GM21360 (cell line): ENCODE results near the gene ERC1.
"Not testable (repeated sequence)": the region's sequence is repeated elsewhere in the genome, so short reads cannot be mapped to it uniquely, and the experiment has no call there.

Experiments used
- ATAC-seq: cut with Tn5 transposase; IDR thresholded peaks from one replicate; pipeline ENCODE4 v1.9.1; 2021; ENCODE audit warnings: mild to moderate bottlenecking, moderate library complexity; ENCODE audit not compliant: unreplicated experiment

ERC1 gene

DNA sequence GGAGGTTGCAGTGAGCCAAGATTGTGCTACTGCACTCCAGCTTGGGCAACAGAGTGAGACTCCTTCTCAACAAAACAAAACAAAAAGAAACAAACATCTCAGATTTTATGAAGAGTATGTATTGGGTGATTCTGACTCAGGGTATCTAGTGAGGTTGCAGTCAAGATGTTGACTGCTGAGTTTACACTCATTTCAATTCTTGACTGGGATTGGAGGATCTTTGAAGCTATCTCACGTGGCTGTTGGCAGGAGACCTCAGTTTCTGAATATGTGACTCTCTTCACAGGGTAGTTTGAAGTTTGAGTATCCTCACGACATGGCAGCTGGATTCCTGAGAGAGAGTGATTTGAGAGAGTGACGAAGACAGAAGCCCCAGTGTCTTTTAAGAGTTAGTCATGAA, 29.4 kb downstream of the ERC1 start:
- ATAC-seq = no peak

DNA sequence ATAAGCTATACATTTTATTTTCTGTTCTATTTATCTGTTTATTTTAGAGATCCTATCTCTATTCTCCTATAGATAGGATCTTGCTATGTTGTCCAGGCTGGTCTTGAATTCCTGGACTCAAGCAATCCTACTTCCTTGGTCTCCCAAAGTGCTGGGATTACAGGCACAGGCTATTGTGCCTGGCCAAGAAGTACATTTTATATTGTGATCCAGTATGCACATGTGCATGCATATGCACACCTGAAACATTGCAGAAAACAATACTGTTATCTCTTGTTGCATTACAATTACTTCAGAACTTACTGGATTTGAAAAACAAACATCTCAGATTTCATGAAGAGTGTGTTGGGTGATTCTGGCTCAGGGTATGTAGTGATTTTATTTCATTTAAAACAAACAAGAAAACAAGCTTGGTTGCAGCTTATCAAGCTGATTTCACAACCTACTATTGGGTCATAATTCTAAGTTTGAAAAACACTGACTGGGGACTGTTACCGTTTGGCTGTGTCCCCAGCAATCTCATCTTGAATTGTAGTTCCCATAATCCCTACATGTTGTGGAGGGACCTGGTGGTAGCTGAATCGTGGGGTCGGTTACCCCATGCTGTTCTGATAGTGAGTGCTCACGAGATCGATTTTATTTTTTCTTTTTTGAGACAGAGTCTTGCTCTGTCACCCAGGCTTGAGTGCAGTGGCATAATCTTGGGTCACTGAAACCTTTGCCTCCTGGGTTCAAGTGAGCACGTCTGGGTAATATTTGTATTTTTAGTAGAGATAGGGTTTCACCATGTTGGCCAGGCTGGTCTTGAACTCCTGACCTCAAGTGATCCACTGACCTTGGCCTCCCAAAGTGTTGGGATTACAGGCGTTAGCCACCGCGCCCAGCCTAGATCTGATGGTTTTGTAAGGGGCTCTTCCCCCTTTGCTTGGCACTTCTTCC, 31.3 kb downstream of the ERC1 start:
- ATAC-seq = no peak

DNA sequence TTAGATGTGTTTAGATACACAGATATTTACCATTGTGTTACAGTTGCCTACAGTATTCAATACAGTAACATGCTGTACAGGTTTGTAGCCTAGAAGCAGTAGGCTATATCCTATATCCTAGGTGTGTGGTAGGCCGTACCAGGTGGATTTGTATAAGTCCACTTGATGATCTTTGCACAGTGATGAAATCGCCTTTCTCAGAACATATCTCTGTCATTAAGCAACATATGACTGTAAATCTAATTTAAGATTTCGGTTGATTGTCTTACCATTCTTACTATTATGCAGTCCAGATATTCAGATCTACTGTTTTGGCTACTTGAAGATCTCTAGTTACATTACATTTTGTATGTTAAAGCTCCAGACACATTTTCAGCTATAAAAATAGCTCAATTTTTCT, 39.8 kb downstream of the ERC1 start:
- ATAC-seq = no peak

DNA sequence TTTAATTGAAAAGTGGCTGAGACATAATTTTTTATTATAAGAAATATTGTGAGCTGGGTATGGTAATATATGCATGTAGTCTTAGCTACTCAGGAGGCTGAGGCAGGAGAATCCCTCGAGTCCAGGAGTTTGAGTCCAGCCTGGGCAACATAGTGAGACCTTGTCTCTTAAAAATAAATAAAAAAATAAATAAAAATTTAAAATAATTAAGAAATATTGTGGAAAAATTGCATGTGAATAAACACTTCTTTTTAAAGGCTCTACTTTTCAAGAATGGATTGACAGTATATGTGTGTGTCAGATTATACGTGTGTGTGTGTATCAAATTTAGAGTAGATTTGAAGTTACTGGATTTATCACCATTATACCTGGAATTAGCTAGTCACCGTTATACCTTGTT, 43.2 kb downstream of the ERC1 start:
- no peak for ATAC-seq

DNA sequence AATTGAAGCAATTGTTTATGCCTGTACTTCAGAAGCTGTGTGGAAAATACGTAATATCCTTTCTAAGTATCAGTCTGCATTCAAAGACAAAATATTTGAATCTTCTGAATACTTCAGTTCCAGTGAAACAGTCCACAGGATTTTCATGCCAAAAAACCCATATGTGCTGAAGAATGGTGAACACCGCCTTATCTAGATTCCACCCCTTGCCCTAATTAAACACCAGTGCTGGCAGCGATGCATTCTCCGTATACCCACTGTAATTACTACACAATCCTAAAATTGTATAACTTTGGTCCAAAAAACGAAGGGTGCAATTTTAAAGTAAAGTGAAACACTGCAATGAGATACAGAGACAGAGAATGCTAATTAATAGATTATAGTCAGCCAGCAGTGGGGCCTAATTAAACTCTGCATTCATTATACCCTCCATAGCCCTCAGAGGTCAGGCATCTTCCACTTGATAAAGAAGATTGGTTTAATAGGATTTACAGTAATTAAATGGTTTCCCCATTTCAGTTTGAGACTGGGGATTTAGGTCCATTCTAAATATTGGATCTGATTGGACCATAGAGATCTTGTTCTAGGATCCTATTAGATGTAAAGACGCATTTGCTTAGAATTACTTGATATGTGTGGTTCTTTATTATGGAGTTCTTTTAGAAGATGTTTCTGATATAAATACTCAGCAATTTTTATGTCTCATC, 43.9 kb downstream of the ERC1 start:
- ATAC-seq = no peak

DNA sequence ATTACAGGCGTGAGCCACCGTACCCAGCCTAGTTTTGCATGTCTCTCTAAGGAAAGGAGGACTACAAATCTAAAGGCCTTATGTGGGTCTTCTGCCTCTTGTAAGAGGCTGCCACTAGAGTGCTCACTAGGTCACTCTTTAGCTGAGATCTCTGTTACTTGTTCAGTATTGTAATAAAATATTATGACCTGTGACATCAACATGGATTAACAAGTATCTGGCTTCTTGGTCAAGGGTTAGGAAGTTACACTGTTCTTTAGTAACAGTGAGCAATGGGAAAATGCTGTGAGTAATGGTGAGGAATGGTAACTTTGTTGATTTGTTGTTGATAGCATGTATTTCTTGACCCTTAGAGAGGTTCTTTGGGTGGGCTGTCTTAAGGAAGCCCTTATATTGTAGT, 50.5 kb downstream of the ERC1 start:
- no peak for ATAC-seq

DNA sequence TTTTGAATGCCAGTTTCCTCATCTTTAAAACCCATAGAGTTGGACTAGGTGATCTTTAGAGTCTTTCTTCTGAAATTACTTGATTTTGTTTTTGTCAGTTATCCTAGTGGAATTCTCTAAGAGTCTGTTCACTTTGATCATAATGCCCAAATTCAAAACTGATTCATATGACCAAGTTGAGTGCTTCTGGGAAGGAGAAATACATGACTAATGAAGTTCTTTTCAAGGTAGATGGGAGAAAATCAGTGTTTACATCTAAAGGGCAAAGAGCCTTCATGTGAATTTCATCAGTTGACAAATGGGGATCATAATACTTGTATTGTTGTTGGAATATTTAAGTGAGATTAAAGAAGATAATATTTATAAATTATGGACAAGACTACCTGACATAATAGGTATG, 53.2 kb downstream of the ERC1 start:
- no peak for ATAC-seq

DNA sequence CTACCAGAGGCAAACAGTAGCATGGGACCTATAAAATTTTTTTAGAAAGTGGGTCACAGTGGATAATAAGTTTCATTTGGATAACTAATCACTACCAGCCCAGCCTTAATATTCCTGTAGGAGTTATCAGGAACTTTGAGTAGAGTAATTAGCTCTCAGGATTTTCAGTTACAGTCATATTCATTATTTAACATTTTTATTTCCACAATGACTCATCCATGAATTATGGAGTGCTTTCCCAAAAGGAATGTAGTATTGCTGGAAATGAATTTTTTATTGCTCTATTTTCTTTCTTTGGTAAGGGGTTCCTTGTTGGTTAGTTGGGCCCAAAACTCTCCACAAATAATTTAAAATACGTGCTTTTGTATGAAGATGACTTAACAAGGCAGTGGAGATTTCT, 53.7 kb downstream of the ERC1 start:
- ATAC-seq = no peak

DNA sequence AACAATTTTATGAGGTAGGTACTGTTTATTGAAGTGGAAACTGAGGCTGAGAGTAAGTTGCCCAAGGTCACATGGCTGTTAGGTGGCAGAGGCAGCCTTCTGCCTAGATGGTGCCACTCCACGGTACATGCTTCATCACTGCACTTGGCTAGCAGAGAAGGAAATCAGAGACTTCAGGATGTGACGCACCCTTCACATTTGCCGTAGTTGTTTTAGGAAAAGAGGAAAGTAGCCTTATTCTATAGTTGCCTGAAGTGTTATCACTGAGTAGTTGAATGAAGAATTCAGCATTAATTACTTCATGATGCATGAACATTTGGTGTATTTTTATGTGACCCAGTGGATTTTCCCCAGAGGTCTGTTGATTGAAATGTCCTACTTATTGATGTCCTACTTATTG, 55.7 kb downstream of the ERC1 start:
- no peak for ATAC-seq

DNA sequence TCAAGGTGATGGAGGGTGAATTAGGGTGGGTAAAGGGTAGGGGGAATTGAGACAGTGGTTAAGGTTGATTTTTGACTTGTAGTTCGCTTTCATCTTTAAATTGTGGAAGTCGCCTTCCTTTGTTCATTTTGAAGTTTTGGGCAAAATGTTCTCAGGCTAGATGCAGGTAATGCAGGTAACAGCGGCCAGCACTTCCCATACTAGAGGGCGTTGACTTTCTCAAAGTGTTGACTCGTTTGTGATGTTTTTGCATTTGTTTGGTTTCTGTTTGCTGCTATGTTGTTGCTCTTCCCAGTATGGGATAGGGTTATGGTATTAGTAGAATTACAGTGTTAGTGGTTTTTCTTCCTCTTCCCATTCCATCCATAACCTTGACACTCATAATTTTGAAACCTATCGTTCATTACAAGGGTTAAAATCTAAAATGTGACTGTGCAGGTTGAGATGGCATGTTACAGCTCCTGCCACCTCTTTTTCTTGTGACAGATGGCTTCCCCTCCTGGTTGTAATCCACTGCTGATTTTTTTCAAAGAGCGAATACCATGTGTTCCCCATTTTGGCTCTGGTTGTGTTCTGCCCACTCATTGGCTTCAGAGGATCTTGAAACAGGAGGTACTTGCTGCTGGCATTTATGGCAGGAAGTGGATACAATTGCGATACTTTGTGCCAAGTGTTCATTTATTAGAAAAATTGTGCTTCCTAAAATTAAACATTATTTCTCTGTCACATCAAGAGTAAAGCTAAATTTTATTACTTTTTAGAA, 57.1 kb downstream of the ERC1 start:
- no peak for ATAC-seq

DNA sequence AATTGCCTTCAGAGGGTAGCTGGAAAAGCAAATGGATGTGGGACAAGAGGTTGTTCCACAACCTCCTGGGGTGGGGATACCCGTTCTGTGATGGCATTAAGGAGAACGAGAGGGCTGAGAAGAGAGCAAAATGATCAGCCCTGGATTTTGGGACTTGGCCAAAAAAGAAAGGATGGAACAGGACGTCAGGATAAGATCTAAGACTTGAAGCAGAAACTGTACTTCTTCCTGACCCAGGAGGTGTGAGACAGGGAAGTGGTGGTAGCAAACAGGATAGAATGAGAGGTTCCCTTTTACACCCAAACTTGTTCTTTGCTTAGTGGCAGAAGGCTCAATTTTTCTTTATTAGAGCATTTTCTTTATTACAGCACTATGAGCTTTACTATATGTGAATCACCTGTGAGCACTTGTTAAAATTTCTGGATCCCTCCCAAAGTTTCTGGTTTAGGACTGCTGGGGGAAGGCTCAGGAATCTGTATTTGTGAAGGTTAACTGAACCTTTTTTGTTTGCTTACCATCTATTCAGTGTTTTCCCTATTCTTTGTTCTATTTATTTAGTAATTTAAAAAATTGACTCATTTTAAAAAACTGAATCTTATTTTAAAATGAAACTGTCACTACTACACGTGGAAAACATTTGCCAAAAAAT, 59.2 kb downstream of the ERC1 start:
- no peak for ATAC-seq

DNA sequence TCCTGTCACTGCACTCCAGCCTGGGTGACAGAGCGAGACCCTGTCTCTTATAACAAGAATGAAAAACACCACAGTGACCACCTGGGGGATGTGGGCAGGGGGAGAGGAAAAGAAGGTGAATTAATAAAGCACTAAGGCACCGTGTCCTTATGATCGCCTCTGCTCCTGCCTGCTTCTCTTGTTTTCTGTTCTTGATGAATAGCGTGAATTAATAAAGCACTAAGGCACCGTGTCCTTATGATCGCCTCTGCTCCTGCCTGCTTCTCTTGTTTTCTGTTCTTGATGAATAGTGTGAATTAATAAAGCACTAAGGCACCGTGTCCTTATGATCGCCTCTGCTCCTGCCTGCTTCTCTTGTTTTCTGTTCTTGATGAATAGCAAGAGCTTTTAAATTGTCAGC, 60.6 kb downstream of the ERC1 start:
- ATAC-seq = not testable (repeated sequence)

DNA sequence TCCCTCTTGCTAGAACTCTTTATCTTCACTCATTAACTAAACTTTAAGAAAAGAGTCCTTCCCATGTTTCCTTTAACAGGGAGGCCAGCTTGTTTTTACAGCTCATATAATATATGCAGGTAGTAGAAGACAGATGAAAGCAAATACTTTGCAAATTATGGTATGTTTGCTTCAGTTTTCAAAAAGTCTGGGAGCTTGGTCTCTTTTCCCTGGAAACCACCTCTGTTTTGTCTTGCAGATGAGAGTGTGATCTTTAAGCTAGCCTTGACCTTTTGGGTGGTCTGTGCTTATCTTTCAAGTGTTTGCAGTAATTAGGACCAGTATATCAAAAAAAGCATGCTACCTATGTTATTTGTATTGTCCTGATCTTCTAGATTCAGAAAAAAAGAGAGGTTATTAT, 62.7 kb downstream of the ERC1 start:
- no peak for ATAC-seq

DNA sequence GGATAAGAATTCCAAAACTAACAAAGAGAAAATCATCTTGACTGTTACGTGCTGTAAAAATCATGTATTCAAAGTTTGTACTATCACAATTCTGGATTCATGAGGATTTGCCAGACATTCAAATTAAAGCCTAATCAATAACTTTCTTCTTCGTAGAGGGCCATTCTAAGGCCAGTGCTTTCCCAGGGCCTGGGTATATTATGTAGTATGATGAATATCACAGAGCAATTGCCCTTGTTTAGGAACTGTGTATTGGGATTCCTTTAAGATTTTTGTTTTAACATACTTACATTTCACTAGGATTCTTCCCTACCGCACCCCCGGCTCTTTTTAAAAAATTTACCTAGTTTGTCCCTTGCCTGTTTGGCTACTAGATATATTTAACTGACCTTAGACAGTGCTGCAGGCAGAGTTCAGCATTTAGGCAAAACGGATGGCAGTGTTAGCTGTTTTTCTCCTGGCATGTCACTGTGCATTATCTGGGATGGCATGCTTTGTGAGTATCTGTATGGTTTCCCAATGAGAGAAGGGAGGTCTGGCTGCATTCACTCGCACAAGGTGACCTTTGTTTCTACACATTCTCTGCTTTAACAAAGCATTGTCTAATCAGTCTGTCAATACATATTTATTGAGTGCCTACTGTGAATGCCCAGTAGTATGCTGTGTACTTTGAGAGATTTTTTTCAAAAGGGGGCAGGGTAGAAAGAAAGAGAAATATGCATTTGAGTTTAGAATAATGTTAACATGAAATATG, 63.3 kb downstream of the ERC1 start:
- ATAC-seq = no peak

DNA sequence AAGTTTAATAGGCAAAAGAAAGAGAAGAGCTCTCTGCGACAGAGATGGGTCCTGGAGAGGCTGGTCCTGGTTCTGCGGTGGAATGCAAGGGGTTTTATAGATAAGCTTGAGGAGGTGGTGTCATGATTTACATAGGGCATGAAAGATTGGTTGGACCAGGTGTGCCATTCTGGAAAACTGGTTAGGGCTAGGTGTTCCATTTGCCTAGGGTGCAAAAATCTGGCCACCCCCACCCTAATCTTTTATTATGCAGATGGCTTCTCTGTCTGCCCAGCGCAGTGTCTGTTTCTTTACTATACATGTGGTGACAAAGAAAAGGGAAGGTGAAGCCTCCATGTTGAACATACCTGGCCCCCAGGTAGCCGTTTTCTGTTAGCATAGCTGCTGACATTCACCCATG, 65.4 kb downstream of the ERC1 start:
- ATAC-seq = no peak

DNA sequence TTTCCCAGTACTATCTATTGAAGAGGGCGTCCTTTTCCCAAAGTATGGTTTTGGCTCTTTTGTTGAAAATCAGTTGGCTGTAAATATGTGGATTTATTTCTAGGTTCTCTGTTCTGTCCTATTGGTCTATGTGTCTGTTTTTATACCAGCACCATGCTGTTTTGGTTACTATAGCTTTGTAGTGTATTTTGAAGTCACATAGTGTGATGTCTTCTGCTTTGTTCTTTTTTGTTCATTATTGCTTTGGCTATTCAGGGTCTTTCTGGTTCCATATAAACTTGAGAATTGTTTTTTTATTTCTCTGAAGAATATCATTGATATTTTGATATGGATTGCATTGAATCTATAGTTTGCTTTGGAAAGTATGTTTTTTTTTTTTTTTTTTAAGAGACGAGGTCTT, 67.4 kb downstream of the ERC1 start:
- ATAC-seq = no peak

DNA sequence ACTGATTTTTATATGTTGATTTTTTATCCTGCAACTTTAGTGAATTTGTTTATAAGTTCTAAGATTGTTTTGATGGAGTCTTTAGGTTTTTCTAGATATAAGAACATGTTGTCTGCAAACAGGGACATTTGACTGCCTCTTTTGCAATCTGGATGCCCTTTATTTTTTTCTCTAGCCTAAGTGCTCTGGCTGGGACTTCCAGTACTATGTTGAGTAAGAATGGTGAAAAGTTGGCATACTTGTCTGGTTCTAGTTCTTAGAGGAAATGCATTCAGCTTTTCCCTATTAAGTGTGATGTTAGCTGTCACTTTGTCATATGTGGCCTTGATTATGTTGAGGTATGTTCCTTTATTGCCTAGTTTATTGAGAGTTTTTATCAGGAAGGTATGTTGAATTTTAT, 68.1 kb downstream of the ERC1 start:
- ATAC-seq = no peak

DNA sequence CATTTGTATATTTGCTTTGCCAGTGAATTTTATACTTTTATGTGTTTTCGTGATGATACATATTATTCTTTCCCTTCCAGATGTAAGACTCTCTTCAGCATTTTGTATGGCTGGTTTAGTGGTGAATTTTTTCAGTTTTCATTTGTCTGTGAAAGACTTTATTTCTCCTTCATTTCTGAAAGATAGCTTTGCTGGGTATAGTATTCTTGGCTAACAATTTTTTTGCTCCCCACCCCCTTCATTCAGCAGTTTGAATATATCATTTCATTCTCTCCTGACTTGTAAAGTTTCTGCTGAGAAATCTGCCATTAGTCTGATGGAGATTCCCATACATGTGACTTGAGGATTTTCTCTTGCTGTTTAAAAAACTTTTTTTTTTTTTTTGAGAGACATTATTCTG, 72.8 kb downstream of the ERC1 start:
- ATAC-seq = no peak

DNA sequence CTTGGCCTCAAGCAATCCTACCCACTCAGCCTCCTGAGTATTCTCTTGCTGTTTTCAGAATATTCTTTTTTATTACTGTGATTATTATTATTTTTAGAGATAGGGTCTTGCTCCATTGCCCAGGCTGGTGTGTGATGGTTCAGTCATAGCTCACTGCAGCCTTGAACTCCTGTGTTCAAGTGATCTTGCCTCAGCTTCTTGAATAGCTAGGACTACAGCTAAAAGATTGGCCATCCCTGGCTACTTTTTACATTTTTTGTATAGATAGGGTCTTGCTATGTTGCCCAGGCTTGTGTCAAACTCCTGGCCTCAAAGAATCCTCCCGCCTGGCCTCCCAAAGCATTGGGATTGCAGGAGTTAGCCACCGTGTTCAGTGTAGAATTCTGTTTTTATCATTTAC, 73.3 kb downstream of the ERC1 start:
- ATAC-seq = no peak

DNA sequence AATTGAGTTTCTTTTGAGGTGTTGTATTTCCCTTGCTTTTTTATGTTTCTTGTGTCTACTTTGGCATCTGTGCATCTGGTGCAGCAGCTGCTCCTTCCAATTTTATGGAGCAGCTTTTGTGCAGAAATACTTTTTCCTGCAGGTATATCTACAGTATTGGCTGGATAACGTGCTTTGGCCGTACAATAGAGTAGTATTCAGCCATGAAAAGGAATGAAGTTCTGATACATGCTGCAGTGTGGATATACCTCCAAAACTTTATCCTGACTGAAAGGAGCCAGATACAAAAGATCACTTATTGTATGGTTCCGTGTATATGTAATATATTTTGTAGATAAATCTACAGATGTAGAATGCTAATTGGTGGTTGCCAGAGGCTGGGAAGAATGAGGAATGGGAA, 74.6 kb downstream of the ERC1 start:
- ATAC-seq = no peak
